Right lobe of liver (tissue), 4 donors: Measurements from ENCODE around the gene GRM8.

Source experiments
- CTCF ChIP-seq, 4 donors: fragments of 200-600 bp in 3 of 4; fragments of 450-650 bp in 1 of 4; IDR thresholded peaks; one replicate each; pipeline versions ENCODE4 v1.5.1 to v1.8.0; 2016 to 2022; ENCODE audit warnings: antibody characterized with exemption in 4 of 4, mild to moderate bottlenecking in 2 of 4
- POLR2A ChIP-seq: fragments of 450-650 bp; IDR thresholded peaks from one replicate; pipeline ENCODE4 v1.6.1; 2017; ENCODE audit warnings: antibody characterized with exemption, mild to moderate bottlenecking
- donor health status: DM: no; HTN: no; CAD: no.
- donor health status: DM: no; HTN: no; CAD: no.
- donor health status: DM: no; HTN: yes; CAD: no.

- no peak for TF ChIP-seq CTCF (IDR thresholded peaks at IDR 0.05)
- no peak for TF ChIP-seq POLR2A
Observed at GRCh38 chr7:127252377-127252713, 396 bp downstream of the GRM8 start.
